Loucy (cell line): ENCODE measurements around the gene APOL2.
"Not testable (repeated sequence)": the region's sequence is repeated elsewhere in the genome, so short reads cannot be mapped to it uniquely, and the experiment has no call there.

Experiments used
- H2AFZ ChIP-seq: fragments of 200-600 bp; sonication (generic); 2 replicates; pipeline ENCODE4 v1.6.0; 2016; ENCODE audit warnings: antibody characterized with exemption, mild to moderate bottlenecking, low read length, moderate library complexity
- H3F3A ChIP-seq: fragments of 200-600 bp; 2 replicates; pipeline ENCODE4 v1.6.0; 2016; ENCODE audit warnings: antibody characterized with exemption, low read depth, mild to moderate bottlenecking
- H3K27me3 ChIP-seq: fragments of 200-600 bp; sonication (generic); 2 replicates; pipeline ENCODE4 v1.6.1; 2014; ENCODE audit warnings: low read length, mild to moderate bottlenecking; ENCODE audit not compliant: insufficient read depth, poor library complexity, severe bottlenecking
- H3K36me3 ChIP-seq: fragments of 200-600 bp; sonication (generic); 2 replicates; pipeline ENCODE4 v1.6.1; 2016; ENCODE audit warnings: low read length; ENCODE audit not compliant: insufficient read depth
- H3K4me1 ChIP-seq: fragments of 200-600 bp; sonication (generic); 2 replicates; pipeline ENCODE4 v1.5.1; 2014; ENCODE audit warnings: low read length, mild to moderate bottlenecking; ENCODE audit not compliant: insufficient read depth, poor library complexity, severe bottlenecking
- H3K4me2 ChIP-seq: fragments of 200-600 bp; sonication (generic); 2 replicates; pipeline ENCODE4 v1.6.0; 2014; ENCODE audit warnings: antibody characterized with exemption, low read length, low read depth, mild to moderate bottlenecking; ENCODE audit not compliant: poor library complexity, severe bottlenecking
- H3K4me3 ChIP-seq: fragments of 200-600 bp; sonication (generic); 2 replicates; pipeline ENCODE4 v1.5.1; 2014; ENCODE audit warnings: low read length, mild to moderate bottlenecking, mixed read lengths; ENCODE audit not compliant: poor library complexity, severe bottlenecking
- H3K79me2 ChIP-seq: fragments of 200-600 bp; sonication (generic); 2 replicates; pipeline ENCODE4 v1.6.1; 2014; ENCODE audit warnings: low read length; ENCODE audit not compliant: insufficient read depth
- H3K9ac ChIP-seq: fragments of 200-600 bp; sonication (generic); 2 replicates; pipeline ENCODE4 v1.6.0; 2014; ENCODE audit warnings: mild to moderate bottlenecking, low read depth, low read length, moderate library complexity; ENCODE audit not compliant: poor library complexity, severe bottlenecking
- H3K9me2 ChIP-seq: fragments of 200-600 bp; sonication (generic); replicated peaks from 2 replicates; pipeline ENCODE4 v1.6.1; 2016; ENCODE audit warnings: low read depth, low read length, mixed read lengths
- H3K9me3 ChIP-seq: fragments of 200-600 bp; sonication (generic); 2 replicates; pipeline ENCODE4 v1.6.1; 2014; ENCODE audit warnings: mild to moderate bottlenecking, antibody characterized with exemption, low read length, low read depth; ENCODE audit not compliant: insufficient read depth
- H4K20me1 ChIP-seq: fragments of 200-600 bp; sonication (generic); 2 replicates; pipeline ENCODE4 v1.6.0; 2014; ENCODE audit warnings: antibody characterized with exemption, low read length, mild to moderate bottlenecking; ENCODE audit not compliant: insufficient read depth, poor library complexity, severe bottlenecking
- EZH2phosphoT487 ChIP-seq: fragments of 200-600 bp; IDR thresholded peaks from 2 replicates; pipeline ENCODE4 v1.6.1; 2018; ENCODE audit warnings: antibody characterized with exemption, mild to moderate bottlenecking, moderate library complexity, borderline replicate concordance
- TF ChIP-seq, protein P1 (sequence below): fragments of 200-600 bp; sonication (generic); conservative IDR thresholded peaks from 2 replicates; pipeline ENCODE4 v1.5.1; 2014; ENCODE audit warnings: mild to moderate bottlenecking, antibody characterized with exemption, low read length

Gene APOL2

DNA sequence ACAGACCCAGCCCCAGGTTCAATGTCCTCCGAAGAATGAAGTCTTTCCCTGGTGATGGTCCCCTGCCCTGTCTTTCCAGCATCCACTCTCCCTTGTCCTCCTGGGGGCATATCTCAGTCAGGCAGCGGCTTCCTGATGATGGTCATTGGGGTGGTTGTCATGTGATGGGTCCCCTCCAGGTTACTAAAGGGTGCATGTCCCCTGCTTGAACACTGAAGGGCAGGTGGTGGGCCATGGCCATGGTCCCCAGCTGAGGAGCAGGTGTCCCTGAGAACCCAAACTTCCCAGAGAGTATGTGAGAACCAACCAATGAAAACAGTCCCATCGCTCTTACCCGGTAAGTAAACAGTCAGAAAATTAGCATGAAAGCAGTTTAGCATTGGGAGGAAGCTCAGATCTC is 27.7 kb upstream of the APOL2 start:
- TF ChIP-seq, protein P1, sequence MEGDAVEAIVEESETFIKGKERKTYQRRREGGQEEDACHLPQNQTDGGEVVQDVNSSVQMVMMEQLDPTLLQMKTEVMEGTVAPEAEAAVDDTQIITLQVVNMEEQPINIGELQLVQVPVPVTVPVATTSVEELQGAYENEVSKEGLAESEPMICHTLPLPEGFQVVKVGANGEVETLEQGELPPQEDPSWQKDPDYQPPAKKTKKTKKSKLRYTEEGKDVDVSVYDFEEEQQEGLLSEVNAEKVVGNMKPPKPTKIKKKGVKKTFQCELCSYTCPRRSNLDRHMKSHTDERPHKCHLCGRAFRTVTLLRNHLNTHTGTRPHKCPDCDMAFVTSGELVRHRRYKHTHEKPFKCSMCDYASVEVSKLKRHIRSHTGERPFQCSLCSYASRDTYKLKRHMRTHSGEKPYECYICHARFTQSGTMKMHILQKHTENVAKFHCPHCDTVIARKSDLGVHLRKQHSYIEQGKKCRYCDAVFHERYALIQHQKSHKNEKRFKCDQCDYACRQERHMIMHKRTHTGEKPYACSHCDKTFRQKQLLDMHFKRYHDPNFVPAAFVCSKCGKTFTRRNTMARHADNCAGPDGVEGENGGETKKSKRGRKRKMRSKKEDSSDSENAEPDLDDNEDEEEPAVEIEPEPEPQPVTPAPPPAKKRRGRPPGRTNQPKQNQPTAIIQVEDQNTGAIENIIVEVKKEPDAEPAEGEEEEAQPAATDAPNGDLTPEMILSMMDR: no peak
- TF ChIP-seq EZH2phosphoT487: no peak
- Histone ChIP-seq H3F3A (no peaks in the 10 kb centered on the region), H2AFZ (no peak overlapping the region), H3K9me2 (no peaks in the 10 kb centered on the region), H3K9ac (no peak overlapping the region), H3K9me3 (no peaks in the 10 kb centered on the region), H3K79me2 (no peaks in the 10 kb centered on the region), H3K4me1 (no peaks in the 10 kb centered on the region), H3K27me3 (no peaks in the 10 kb centered on the region), H4K20me1 (no peaks in the 10 kb centered on the region), H3K4me3 (no peak overlapping the region), H3K4me2 (no peak overlapping the region), H3K36me3 (no peaks in the 10 kb centered on the region)

DNA sequence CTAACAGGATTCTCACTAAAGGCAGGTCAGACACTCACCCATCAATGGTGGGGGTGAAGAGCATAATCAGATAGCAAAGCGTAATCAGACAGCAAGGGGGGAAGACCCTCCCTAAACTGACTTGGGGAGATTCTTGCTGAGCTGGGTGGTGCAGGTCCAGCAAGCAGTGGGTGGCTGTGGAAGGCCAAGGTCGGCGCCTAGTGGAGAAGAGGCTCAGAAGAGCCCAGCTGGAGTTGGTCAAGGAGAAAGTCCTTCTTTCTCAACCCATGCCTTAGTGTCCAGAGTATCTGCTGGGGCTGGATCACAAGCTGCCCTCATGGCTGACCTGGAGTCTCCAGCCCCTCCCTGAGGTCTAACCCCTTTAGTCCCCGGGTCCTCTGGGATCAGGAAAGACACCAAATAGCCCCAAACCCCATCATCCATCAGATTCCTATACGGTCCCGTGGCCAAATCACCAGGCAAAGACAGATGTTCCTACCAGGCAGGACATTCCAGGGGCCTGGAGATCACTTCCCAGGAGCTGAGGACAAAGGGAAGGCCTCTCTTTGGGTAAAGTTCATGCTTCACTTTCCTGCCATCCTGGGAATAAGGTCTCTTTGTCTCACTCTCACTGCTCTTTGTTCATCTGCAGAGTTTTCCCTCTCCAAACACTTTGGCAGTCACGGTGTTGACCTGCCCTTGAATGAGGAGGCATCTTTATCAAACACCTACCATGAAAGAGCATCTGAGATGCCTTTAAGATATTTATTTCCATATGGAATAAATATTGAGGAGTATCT is 24.7 kb upstream of the APOL2 start:
- H3K4me1 ChIP-seq, H3K9me3 ChIP-seq, H3K36me3 ChIP-seq, H3K4me3 ChIP-seq, H3K4me2 ChIP-seq, H3K9ac ChIP-seq, H2AFZ ChIP-seq, H3K27me3 ChIP-seq, H3F3A ChIP-seq, H3K79me2 ChIP-seq, H3K9me2 ChIP-seq, H4K20me1 ChIP-seq: not testable (repeated sequence)

DNA sequence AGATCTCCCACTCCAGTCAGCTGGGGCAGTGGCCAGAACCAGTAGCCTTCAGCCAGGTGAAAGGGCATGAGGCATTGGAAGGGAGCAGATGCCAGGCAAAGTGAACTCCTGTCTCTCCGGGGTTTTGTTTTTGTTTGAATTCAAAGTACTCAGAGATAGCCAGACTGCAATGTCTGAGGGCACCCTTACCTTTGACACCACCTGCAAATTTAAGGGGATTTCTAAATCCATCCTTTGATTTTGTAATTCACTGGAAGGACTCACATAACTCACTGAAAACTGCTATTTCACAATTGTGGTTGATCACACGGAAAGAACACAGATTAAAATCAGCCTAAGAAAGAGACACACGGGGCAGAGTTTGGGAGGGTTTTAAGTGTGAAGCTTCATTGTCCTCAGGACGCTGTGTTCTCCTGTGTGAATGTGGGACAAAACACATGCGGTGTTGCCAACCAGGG is 23.9 kb upstream of the APOL2 start:
- not testable (repeated sequence) for H3F3A ChIP-seq, H3K4me2 ChIP-seq, H3K79me2 ChIP-seq, H3K9ac ChIP-seq, H3K9me3 ChIP-seq, H2AFZ ChIP-seq, H4K20me1 ChIP-seq, H3K36me3 ChIP-seq, H3K27me3 ChIP-seq, H3K9me2 ChIP-seq, H3K4me3 ChIP-seq
- H3K4me1 ChIP-seq: peaks cover 15% of the 10 kb centered on the region

DNA sequence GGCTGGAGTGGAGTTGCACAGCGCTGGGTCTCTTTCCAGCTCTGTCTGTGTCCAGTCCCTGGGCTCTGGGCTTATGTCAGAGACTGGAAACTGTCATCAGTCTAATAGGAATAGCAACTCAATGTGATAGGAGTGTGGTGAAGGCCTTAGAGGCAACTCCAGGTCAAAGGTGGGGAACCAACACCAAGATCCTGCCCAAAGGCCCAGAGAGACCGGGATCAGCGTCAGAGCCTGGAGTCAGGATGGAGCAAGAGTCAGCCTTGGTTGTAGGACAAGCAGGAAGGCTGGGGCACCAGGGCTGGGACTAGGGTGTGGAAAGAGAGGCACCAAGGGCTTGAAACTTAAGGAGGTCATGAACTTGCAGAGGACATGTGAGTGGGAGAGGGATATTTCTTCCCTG is 23.0 kb upstream of the APOL2 start:
- not testable (repeated sequence) for H3K4me2 ChIP-seq, H4K20me1 ChIP-seq, H3K79me2 ChIP-seq, H3K9ac ChIP-seq, H3K27me3 ChIP-seq, H3K4me3 ChIP-seq, H3K9me3 ChIP-seq, H3K9me2 ChIP-seq, H3F3A ChIP-seq, H3K36me3 ChIP-seq, H2AFZ ChIP-seq
- peaks cover 15% of the 10 kb centered on the region for H3K4me1 ChIP-seq
